Right lobe of liver (tissue), 6 donors: ENCODE measurements around the gene GRPEL2. TPM values are rescaled to one million over a fixed set of nuclear protein-coding genes. Genes with fewer than 3 reads are reported as not detected.

Source experiments
- ATAC-seq, 4 donors: fragments of 200-7000 bp; cut with Tn5 transposase; one replicate each; pipeline ENCODE4 v1.9.1; 2020; ENCODE audit warnings: mild to moderate bottlenecking in 4 of 4, moderate library complexity in 4 of 4
- DNase-seq, 3 donors: peaks; one replicate each; pipeline ENCODE4 v3.0.0-alpha.2; 2020
- H3K27ac ChIP-seq, 3 donors: fragments of 200-600 bp; one replicate each; pipeline ENCODE4 v1.8.0; 2022
- H3K27me3 ChIP-seq, 2 donors: fragments of 200-600 bp; one replicate each; pipeline ENCODE4 v1.8.0; 2022
- H3K36me3 ChIP-seq, 4 donors: fragments of 200-600 bp; sonication (generic) in 1 of 4; one replicate each; pipeline versions ENCODE4 v1.5.1 to v1.8.0; 2017 to 2022; ENCODE audit warnings: control low read depth in 1 of 4
- H3K4me1 ChIP-seq, 4 donors: fragments of 200-600 bp; sonication (generic) in 1 of 4; one replicate each; pipeline versions ENCODE4 v1.5.1 to v1.8.0; 2017 to 2022; ENCODE audit warnings: control low read depth in 1 of 4
- H3K4me3 ChIP-seq, 3 donors: fragments of 200-600 bp; one replicate each; pipeline ENCODE4 v1.8.0; 2022
- H3K9me3 ChIP-seq, 4 donors: fragments of 200-600 bp; sonication (generic) in 1 of 4; one replicate each; pipeline versions ENCODE4 v1.5.1 to v1.8.0; 2017 to 2022; ENCODE audit warnings: control low read depth in 1 of 4
- CTCF ChIP-seq, 4 donors: fragments of 200-600 bp in 3 of 4; fragments of 450-650 bp in 1 of 4; IDR thresholded peaks; one replicate each; pipeline versions ENCODE4 v1.5.1 to v1.8.0; 2016 to 2022; ENCODE audit warnings: antibody characterized with exemption in 4 of 4, mild to moderate bottlenecking in 2 of 4
- POLR2A ChIP-seq: fragments of 450-650 bp; IDR thresholded peaks from one replicate; pipeline ENCODE4 v1.6.1; 2017; ENCODE audit warnings: antibody characterized with exemption, mild to moderate bottlenecking
- WGBS: methylation state at CpG from one replicate; pipeline ENCODE4 v1.1.6; 2018; ENCODE audit warnings: low coverage, low lambda C conversion rate; ENCODE audit not compliant: insufficient coverage; ENCODE audit errors: missing lambda C conversion rate; 5-methylcytosine and 5-hydroxymethylcytosine counted together
- intact Hi-C, 2 donors: fragments of 100-400 bp; cut with DNase I; formaldehyde crosslinking; loops; one replicate each; pipeline versions ENCODE4 v1.11.2 to v1.14.1; 2022
- total RNA-seq, 6 experiments: library from RNA; depleted of rRNA in 2 of 6; stranded (reverse); fragments of >200 nt in 2 of 6; fragmentation: NEBNext Ultra II Directional in 3 of 6; extraction: Animal tissue kit (Norgen Biotek cat#: 25700) in 3 of 6; gene quantifications; one replicate each; pipeline versions ENCODE4 v1.1.0 to v1.2.4, GENCODE V29; 2016 to 2023
- donor health status: DM: no; HTN: yes; CAD: no.
- donor health status: DM: no; HTN: no; CAD: no.
- donor health status: DM: no; HTN: no; CAD: no.
- donor health status: DM: no; HTN: yes; CAD: no.
- donor health status: DM: no; HTN: yes; CAD: no.

The GRPEL2 gene
- total RNA-seq, 6 experiments from 2014 or later = 4.2 to 6.9 (median 5.9) TPM

DNA sequence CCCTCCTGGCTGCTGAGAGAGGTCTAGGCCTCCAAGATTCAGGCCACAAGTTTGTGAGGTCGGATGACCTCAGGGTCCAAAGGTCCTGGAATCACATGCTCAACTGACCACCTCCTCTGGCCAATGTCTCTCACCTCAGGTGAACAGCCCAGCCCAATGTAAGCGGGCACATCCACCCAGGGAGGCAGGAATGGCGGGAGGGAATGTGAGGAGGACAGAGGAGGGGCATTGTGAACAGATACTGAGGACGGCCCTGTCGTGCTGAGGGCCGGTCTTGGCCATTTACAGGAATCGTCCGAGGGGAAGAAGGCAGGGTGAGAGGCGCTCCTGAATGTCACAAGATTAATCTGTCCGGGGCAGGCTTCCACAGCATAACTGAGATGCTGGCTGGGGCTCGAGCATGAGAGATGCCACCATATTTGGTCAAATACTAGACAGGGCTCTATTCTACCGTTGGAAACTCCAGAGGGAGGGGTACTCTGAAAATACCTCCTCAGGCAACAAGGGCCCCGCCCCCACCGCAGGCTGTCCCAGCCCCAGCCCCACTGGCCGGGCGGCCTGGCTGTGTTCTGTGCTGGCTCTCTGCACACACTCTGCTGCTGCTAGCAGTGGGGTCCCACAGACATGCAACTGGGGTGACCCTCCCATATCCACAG lies 35.3 kb downstream of the GRPEL2 start:
- 47% methylated on average over 5 of the region's 16 CpGs for WGBS
- H3K27ac ChIP-seq = no peak overlapping the region
- intact Hi-C loops = loop anchor here in 1 of 2 donors (5.0 kb wide), 2 partner anchors 42 to 187 kb away; no protein-coding TSS in a partner anchor
- no peak overlapping the region for H3K4me3 ChIP-seq
- TF ChIP-seq POLR2A = no peak
- no peak for TF ChIP-seq CTCF (IDR thresholded peaks at IDR 0.05)
- no peaks in the 10 kb centered on the region for H3K4me1 ChIP-seq
- no peaks in the 10 kb centered on the region for H3K36me3 ChIP-seq
- no peak for DNase-seq
- ATAC-seq = peak in 1 of 4 donors; percentile 24
- H3K9me3 ChIP-seq = no peaks in the 10 kb centered on the region
- H3K27me3 ChIP-seq = no peaks in the 10 kb centered on the region

DNA sequence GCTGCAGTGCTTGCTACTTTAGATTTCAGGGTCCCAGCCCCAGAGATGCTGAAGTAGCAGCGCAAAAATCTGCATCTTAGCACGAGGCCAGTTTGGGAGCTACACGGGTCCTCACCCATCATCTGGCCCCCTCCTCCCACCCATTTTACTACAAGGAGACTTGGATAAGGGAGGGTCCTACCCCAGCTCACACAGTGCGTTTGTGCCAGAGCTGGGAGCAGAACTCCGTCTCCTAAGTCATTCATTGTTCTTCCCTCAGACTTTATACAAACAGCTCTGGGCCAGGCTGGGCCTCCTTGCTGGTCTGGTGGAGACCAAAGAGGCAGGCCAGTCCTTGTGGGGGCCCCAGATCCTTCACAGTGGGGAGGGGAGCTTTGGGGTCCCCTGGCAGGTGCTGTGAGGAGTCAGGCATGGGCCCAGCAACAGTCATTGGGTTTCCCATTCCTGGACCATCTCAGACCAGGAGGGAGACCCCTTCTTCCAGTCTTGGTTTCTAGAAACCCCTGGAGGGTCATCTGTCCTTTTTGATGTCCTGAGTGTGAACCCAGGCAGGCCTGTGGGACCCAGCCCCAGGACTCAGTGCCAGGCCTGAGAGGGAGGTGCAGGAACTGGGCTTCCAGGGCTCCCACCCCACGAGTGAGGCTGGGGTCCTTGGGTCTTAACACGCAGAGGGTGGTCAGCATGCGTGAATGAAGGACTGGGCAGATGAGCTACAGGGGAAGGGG lies 36.1 kb downstream of the GRPEL2 start:
- Histone ChIP-seq H3K27ac (peak overlapping the region in 1 of 3 donors; percentile 3), H3K27me3 (no peaks in the 10 kb centered on the region), H3K4me3 (no peak overlapping the region), H3K36me3 (no peaks in the 10 kb centered on the region), H3K9me3 (no peaks in the 10 kb centered on the region), H3K4me1 (no peaks in the 10 kb centered on the region)
- intact Hi-C loops = loop anchor here in 1 of 2 donors (5.0 kb wide), 2 partner anchors 41 to 186 kb away; no protein-coding TSS in a partner anchor
- WGBS = 61% methylated on average over 7 of the region's 8 CpGs
- DNase-seq (no peak), ATAC-seq (no peak)
- TF ChIP-seq POLR2A (no peak), CTCF (IDR thresholded peaks at IDR 0.05) (no peak)

- ATAC-seq (peak; percentile 79 to 90 (median 86)), DNase-seq (peak; percentile 70 to 73 (median 71))
- intact Hi-C loops = loop anchor here in 1 of 2 donors (5.0 kb wide), 2 partner anchors 40 to 185 kb away; no protein-coding TSS in a partner anchor
- Histone ChIP-seq H3K27me3 (no peaks in the 10 kb centered on the region), H3K27ac (peak overlapping the region in 1 of 3 donors; percentile 3), H3K4me3 (no peak overlapping the region), H3K9me3 (no peaks in the 10 kb centered on the region), H3K36me3 (no peaks in the 10 kb centered on the region), H3K4me1 (no peaks in the 10 kb centered on the region)
- no peak for TF ChIP-seq POLR2A
- peak; percentile 79 to 89 (median 84) for TF ChIP-seq CTCF (IDR thresholded peaks at IDR 0.05)
- 40% methylated on average over 6 of the region's 16 CpGs for WGBS
These were observed 36.7 kb downstream of the GRPEL2 start for GRCh38 chr5:149381986-149382338.

GRCh38 chr5:149382517-149383220 lies 37.4 kb downstream of the GRPEL2 start:
- intact Hi-C loops = loop anchor here in 1 of 2 donors (5.0 kb wide), 2 partner anchors 40 to 185 kb away; no protein-coding TSS in a partner anchor
- Histone ChIP-seq H3K36me3 (no peaks in the 10 kb centered on the region), H3K27me3 (no peaks in the 10 kb centered on the region), H3K9me3 (no peaks in the 10 kb centered on the region), H3K4me3 (no peak overlapping the region), H3K27ac (peak overlapping the region in 1 of 3 donors; percentile 14), H3K4me1 (no peaks in the 10 kb centered on the region)
- ATAC-seq (no peak), DNase-seq (no peak)
- WGBS = 77% methylated on average over 9 of the region's 12 CpGs
- no peak for TF ChIP-seq CTCF (IDR thresholded peaks at IDR 0.05)
- no peak for TF ChIP-seq POLR2A
